GM19193 (cell line): Measurements from ENCODE around the gene BAG1.

Experiments
- POLR2A ChIP-seq: IDR thresholded peaks from 4 replicates; pipeline ENCODE4 v1.6.1; 2011; ENCODE audit not compliant: insufficient read depth, insufficient read length; ENCODE audit errors: extremely low read depth

The BAG1 gene

GRCh38 chr9:33257276-33257675 is 7.2 kb downstream of the BAG1 start:
- no peak for TF ChIP-seq POLR2A

GRCh38 chr9:33256236-33256635 is 8.3 kb downstream of the BAG1 start:
- TF ChIP-seq POLR2A: no peak

GRCh38 chr9:33255471-33255870 is 9.0 kb downstream of the BAG1 start:
- no peak for TF ChIP-seq POLR2A

GRCh38 chr9:33255014-33255413 is 9.5 kb downstream of the BAG1 start:
- no peak for TF ChIP-seq POLR2A

- no peak for TF ChIP-seq POLR2A
Measured at GRCh38 chr9:33254211-33254610, 10.3 kb downstream of the BAG1 start.

- TF ChIP-seq POLR2A: no peak
Measured at GRCh38 chr9:33250458-33250995, 14.0 kb downstream of the BAG1 start.

- TF ChIP-seq POLR2A: no peak
Measured at GRCh38 chr9:33249983-33250382, 14.5 kb downstream of the BAG1 start.

- TF ChIP-seq POLR2A: no peak
Measured at GRCh38 chr9:33249087-33249658, 15.3 kb downstream of the BAG1 start.

- no peak for TF ChIP-seq POLR2A
Measured at GRCh38 chr9:33248606-33249005, 15.9 kb downstream of the BAG1 start.

- no peak for TF ChIP-seq POLR2A
Measured at GRCh38 chr9:33246269-33246860, 18.1 kb downstream of the BAG1 start.

- TF ChIP-seq POLR2A: no peak
Measured at GRCh38 chr9:33245341-33245740, 19.2 kb downstream of the BAG1 start.

GRCh38 chr9:33244137-33244784 is 20.2 kb downstream of the BAG1 start:
- TF ChIP-seq POLR2A: no peak

- no peak for TF ChIP-seq POLR2A
Measured at GRCh38 chr9:33242609-33243134, 21.8 kb downstream of the BAG1 start.

- no peak for TF ChIP-seq POLR2A
Measured at GRCh38 chr9:33241298-33241697, 23.2 kb downstream of the BAG1 start.

GRCh38 chr9:33239921-33240320 is 24.6 kb downstream of the BAG1 start, which contains the start of gene SPINK4:
Gene SPINK4 (plus strand): TSS chr9:33240167. CDS start chr9:33240209, 42 bp downstream.
- TF ChIP-seq POLR2A: no peak

GRCh38 chr9:33236571-33236970 is 27.9 kb downstream of the BAG1 start:
- TF ChIP-seq POLR2A: no peak
